ENCODE measurements around the gene PLEKHB2.

Gene PLEKHB2

DNA sequence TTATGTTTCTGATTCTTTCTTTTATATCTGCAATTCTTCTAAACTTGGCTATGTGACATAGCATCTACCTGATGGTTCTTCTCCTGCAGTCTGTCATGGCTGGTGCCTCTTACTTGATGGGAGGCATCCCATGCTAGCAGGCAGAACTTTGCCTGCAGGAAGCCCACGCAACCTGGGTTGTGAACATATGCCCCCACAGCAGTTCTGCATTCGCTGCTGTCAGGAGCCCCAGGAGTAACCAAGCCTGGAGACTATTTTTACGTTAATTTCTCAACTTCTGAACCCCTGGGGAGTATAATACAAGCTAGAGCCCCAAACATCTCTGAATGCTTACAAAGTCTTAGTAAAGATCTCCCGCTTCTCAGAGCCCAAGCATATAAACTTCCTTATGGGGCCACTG is 23.9 kb upstream of the PLEKHB2 start:
- no peak for DNase-seq (ENCODE audit: extremely low read depth, low read depth)
- TF ChIP-seq, protein P1, sequence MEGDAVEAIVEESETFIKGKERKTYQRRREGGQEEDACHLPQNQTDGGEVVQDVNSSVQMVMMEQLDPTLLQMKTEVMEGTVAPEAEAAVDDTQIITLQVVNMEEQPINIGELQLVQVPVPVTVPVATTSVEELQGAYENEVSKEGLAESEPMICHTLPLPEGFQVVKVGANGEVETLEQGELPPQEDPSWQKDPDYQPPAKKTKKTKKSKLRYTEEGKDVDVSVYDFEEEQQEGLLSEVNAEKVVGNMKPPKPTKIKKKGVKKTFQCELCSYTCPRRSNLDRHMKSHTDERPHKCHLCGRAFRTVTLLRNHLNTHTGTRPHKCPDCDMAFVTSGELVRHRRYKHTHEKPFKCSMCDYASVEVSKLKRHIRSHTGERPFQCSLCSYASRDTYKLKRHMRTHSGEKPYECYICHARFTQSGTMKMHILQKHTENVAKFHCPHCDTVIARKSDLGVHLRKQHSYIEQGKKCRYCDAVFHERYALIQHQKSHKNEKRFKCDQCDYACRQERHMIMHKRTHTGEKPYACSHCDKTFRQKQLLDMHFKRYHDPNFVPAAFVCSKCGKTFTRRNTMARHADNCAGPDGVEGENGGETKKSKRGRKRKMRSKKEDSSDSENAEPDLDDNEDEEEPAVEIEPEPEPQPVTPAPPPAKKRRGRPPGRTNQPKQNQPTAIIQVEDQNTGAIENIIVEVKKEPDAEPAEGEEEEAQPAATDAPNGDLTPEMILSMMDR (IDR thresholded peaks at IDR 0.05; ENCODE audit: low read depth, low read length, missing control alignments): no peak
- no peak overlapping the region for H3K4me3 ChIP-seq (replicated peaks; ENCODE audit: low read depth, low read length)

DNA sequence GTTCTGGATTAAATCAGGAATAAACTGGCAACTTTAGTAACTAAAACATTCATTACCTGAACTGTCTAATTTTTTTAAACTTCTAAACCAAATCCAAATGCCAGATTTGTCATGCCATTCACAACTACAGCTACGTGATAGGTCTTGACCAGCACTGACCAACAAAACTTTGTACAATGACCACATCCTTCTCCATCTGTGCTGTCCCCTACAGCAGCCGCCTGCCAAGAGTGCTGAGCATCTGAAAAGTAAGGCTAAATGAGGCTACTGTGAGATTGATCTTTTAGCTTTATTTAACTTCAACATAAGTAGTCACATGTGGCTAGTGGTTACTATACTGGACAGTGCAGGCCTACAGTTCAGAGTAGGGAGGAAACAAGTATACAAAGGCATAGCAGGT is 19.5 kb upstream of the PLEKHB2 start:
- no peak for DNase-seq (ENCODE audit: extremely low read depth, low read depth)
- TF ChIP-seq, protein P1 (IDR thresholded peaks at IDR 0.05; ENCODE audit: low read depth, low read length, missing control alignments): no peak
- no peak overlapping the region for H3K4me3 ChIP-seq (replicated peaks; ENCODE audit: low read depth, low read length)

DNA sequence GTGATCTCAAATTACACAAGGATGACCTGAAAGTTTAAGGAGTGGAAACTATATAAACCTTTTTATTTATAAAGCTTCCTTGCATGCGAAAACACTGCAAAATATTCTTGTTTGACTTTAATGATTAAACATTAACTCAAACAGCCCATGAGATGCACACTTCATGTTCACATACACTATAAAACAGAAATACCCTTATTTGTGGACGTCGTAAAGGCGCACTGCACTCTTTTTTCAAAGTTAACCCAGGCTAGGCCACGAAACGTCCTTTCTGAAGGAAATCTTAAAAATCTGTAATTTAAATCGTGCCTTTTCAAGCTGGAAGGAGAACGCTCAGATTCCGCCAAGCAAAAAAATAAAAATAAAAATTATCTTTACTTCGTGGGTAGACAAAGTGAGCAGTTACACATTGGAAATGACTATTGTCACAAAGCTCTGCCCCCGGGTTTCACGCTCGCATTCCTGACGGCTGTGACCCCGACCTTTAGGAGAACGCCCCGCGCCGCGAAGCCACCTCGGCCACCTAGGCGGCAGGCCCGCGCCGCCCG is 12.6 kb upstream of the PLEKHB2 start:
- DNase-seq (ENCODE audit: extremely low read depth, low read depth): no peak
- peak overlapping the region; percentile 66 for H3K4me3 ChIP-seq (replicated peaks; ENCODE audit: low read depth, low read length)
- TF ChIP-seq, protein P1 (IDR thresholded peaks at IDR 0.05; ENCODE audit: low read depth, low read length, missing control alignments): no peak

DNA sequence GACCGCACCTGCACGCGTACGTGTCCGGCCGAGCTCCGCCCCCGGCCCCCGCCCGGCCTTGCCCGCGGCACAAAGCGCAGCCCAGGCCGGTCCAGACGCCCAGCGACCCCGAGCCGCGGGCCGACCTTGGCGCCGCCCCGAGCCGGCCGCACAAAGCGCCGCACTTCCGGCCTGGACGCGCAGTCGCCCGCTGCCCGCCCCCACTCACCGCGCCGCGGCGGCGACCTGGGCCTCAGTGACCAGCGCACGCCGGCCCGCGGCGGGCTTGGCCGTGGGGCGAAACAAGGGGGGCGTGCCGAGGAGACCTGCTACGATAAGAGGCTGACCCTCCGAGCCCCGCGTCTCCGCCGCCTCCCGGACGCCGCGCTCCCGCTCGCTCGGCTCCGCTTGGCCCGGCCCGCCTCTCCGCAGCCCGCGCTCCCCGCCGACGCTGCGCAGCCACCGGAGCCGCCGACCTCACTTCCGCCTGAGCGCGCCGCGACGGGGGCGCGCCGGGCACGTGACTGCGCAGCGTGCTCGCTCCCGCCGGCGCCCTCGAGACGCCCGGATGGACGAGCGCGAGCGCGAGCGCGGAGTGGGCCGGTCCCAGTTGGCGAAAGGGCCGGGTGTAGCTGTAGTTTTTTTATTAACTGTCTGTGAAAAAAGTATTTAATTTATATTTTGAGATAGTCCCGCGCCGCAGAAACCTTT is 12.0 kb upstream of the PLEKHB2 start, which contains the start of gene FAM168B:
Gene FAM168B (minus strand): TSS at position 455 of the 690 bp plus-strand sequence. CDS start 10,814 bp downstream, outside the sequence.
- DNase-seq (ENCODE audit: extremely low read depth, low read depth): no peak
- TF ChIP-seq, protein P1 (IDR thresholded peaks at IDR 0.05; ENCODE audit: low read depth, low read length, missing control alignments): no peak
- H3K4me3 ChIP-seq (replicated peaks; ENCODE audit: low read depth, low read length): peak within 1 kb of the TSS; percentile 66

DNA sequence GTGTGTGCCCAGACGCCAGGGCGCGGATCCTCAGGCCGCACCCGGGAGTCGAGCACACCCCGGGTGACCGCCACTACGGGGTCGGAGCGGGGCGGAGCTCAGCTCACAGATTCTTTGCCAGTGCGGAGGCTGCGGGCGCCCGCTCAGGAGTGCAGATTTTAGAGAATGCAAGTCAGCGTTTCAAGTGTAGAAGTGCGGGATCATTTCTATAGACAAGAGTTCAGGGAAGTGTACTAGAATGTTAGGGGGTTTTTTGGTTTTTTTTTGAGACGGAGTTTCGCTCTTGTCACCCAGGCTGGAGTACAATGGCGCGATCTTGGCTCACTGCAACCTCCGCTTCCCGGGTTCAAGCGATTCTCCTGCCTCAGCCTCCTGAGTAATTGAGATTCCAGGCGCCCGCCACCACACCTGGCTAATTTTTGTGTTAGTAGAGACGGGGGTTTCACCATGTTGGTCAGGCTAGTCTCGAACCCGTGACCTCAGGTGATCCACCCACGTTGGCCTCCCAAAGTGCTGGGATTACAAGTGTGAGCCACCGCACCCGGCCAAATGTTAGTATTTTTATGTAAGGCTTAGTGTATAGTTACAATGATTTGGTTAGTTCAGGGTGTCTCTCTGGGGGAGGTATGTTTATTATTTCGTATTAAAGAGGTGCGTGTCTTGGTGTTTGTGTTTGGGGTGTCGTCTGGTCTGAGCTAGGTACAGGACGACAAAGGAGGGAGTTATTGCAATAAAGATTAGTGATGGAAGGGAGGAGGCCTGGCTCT is 11.3 kb upstream of the PLEKHB2 start:
- H3K4me3 ChIP-seq (replicated peaks; ENCODE audit: low read depth, low read length): peak overlapping the region; percentile 66
- TF ChIP-seq, protein P1 (IDR thresholded peaks at IDR 0.05; ENCODE audit: low read depth, low read length, missing control alignments): no peak
- no peak for DNase-seq (ENCODE audit: extremely low read depth, low read depth)

DNA sequence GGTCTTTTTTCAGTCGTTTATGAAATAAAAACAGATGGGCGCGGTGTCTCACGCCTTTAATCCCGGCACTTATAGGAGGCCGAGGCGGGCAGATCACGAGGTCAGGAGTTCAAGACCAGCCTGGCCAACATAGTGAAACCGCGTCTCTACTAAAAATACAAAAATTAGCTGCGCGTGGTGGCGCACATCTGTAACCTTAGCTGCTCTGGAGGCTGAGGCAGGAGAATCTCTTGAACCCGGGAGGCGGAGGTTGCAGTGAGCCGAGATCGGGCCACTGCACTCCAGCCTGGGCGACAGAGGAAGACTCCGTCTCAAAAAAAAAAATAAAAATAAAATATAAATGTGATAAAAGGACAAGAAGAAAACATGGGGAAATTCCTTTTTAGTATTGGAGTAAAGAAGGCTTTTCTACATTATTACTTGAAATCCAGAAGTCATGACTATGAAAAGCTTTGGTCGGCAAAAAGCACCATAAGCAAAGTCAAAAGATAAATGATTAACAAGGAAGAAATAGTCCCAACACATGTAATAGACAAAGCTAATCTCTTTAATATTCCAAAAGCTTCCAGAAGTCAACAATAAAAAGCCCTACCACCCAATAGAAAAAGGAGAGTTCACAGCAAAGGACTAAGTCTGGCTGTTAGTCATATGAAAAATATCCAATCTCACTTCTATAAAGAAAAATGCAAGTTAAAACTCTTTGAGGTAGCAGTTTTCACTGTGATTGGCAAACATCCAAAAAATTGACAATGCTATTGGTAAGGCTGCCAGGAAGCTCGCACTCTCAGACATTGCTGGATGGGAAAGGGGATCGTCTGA is 10.5 kb upstream of the PLEKHB2 start:
- no peak overlapping the region; the same call in 1 of the 2 replicates for H3K4me3 ChIP-seq (replicated peaks; ENCODE audit: low read depth, low read length)
- DNase-seq (ENCODE audit: extremely low read depth, low read depth): no peak
- TF ChIP-seq, protein P1 (IDR thresholded peaks at IDR 0.05; ENCODE audit: low read depth, low read length, missing control alignments): no peak

Measured in HFF-Myc (cell line).